ENCODE measurements around the gene NEURL3.
"Not testable (repeated sequence)": the region's sequence is repeated elsewhere in the genome, so short reads cannot be mapped to it uniquely, and the experiment has no call there.

The NEURL3 gene

GRCh38 chr2:96506907-96507240 lies 1.7 kb upstream of the NEURL3 start:
- DNase-seq (ENCODE audit: low read depth), result no peak

GRCh38 chr2:96506016-96506906 lies 1.1 kb upstream of the NEURL3 start:
- DNase-seq (ENCODE audit: low read depth), result no peak

GRCh38 chr2:96503637-96504243 lies 1.4 kb downstream of the NEURL3 start:
- DNase-seq (ENCODE audit: low read depth), result no peak

GRCh38 chr2:96502891-96503636 lies 2.1 kb downstream of the NEURL3 start:
- no peak for DNase-seq (ENCODE audit: low read depth)

GRCh38 chr2:96501886-96502810 lies 3.0 kb downstream of the NEURL3 start:
- DNase-seq (ENCODE audit: low read depth), result no peak

- no peak for DNase-seq (ENCODE audit: low read depth)
Observed at GRCh38 chr2:96501471-96501874, 3.7 kb downstream of the NEURL3 start.

GRCh38 chr2:96500385-96501066 lies 4.6 kb downstream of the NEURL3 start:
- DNase-seq (ENCODE audit: low read depth), result no peak

- DNase-seq (ENCODE audit: low read depth), result no peak
Observed at GRCh38 chr2:96499061-96499960, 5.8 kb downstream of the NEURL3 start.

GRCh38 chr2:96498611-96499010 lies 6.5 kb downstream of the NEURL3 start:
- DNase-seq (ENCODE audit: low read depth), result not testable (repeated sequence)

- DNase-seq (ENCODE audit: low read depth), result no peak
Observed at GRCh38 chr2:96498021-96498431, 7.1 kb downstream of the NEURL3 start.

GRCh38 chr2:96495982-96496629 lies 9.1 kb downstream of the NEURL3 start:
- no peak for DNase-seq (ENCODE audit: low read depth)

- DNase-seq (ENCODE audit: low read depth), result no peak
Observed at GRCh38 chr2:96494188-96494587, 11.0 kb downstream of the NEURL3 start.

- DNase-seq (ENCODE audit: low read depth), result no peak
Observed at GRCh38 chr2:96493072-96493471, 12.1 kb downstream of the NEURL3 start.

- no peak for DNase-seq (ENCODE audit: low read depth)
Observed at GRCh38 chr2:96491860-96492497, 13.2 kb downstream of the NEURL3 start.

GRCh38 chr2:96489663-96490062 lies 15.5 kb downstream of the NEURL3 start:
- no peak for DNase-seq (ENCODE audit: low read depth)

- DNase-seq (ENCODE audit: low read depth), result no peak
Observed at GRCh38 chr2:96489261-96489660, 15.9 kb downstream of the NEURL3 start.

- no peak for DNase-seq (ENCODE audit: low read depth)
Observed at GRCh38 chr2:96486696-96487095, 18.5 kb downstream of the NEURL3 start.

GRCh38 chr2:96485751-96486651 lies 19.2 kb downstream of the NEURL3 start:
- DNase-seq (ENCODE audit: low read depth), result peak; percentile 59

Measured in T-helper 22 cell (primary cell).